RWPE2 (cell line): ENCODE measurements around the gene SUCO.

Source experiments
- ATAC-seq: fragments of 200-7000 bp; cut with Tn5 transposase; 3 replicates; pipeline ENCODE4 v1.9.1; 2021; ENCODE audit warnings: low read depth
- DNase-seq: peaks from one replicate; pipeline ENCODE4 v3.0.0-alpha.2; 2020; ENCODE audit warnings: low spot score
- H3K27ac ChIP-seq: fragments of 450-650 bp; 2 replicates; pipeline ENCODE4 v1.5.1; 2017; ENCODE audit warnings: mild to moderate bottlenecking; ENCODE audit not compliant: poor library complexity, severe bottlenecking
- H3K27me3 ChIP-seq: fragments of 250-450 bp; sonication (Bioruptor Pico); 2 replicates; pipeline ENCODE4 v1.5.1; 2021; ENCODE audit warnings: mild to moderate bottlenecking, moderate library complexity; ENCODE audit not compliant: insufficient read depth, poor library complexity, severe bottlenecking
- H3K36me3 ChIP-seq: fragments of 250-450 bp; sonication (Bioruptor Pico); 2 replicates; pipeline ENCODE4 v1.5.1; 2020; ENCODE audit warnings: low read depth, mild to moderate bottlenecking, moderate library complexity
- H3K4me1 ChIP-seq: fragments of 250-450 bp; sonication (Bioruptor Pico); 2 replicates; pipeline ENCODE4 v1.5.1; 2021; ENCODE audit warnings: mild to moderate bottlenecking, moderate library complexity; ENCODE audit not compliant: insufficient read depth, poor library complexity, severe bottlenecking
- H3K4me3 ChIP-seq: fragments of 250-450 bp; sonication (Bioruptor Pico); 2 replicates; pipeline ENCODE4 v1.5.1; 2021; ENCODE audit warnings: mild to moderate bottlenecking, moderate library complexity; ENCODE audit not compliant: severe bottlenecking
- H3K9me3 ChIP-seq: fragments of 250-450 bp; sonication (Bioruptor Pico); 2 replicates; pipeline ENCODE4 v1.5.1; 2021; ENCODE audit warnings: mild to moderate bottlenecking, moderate library complexity; ENCODE audit not compliant: severe bottlenecking
- TF ChIP-seq, protein P1 (sequence below): fragments of 450-650 bp; IDR thresholded peaks from one replicate; pipeline ENCODE4 v1.5.1; 2017; ENCODE audit warnings: mild to moderate bottlenecking, moderate library complexity; ENCODE audit not compliant: poor library complexity, severe bottlenecking

Gene SUCO

GRCh38 chr1:172513479-172513878 lies 19.5 kb upstream of the SUCO start:
- Histone ChIP-seq H3K9me3 (no peaks in the 10 kb centered on the region), H3K27me3 (no peaks in the 10 kb centered on the region), H3K36me3 (no peaks in the 10 kb centered on the region), H3K27ac (no peak overlapping the region), H3K4me1 (no peaks in the 10 kb centered on the region), H3K4me3 (no peak overlapping the region)
- DNase-seq (no peak), ATAC-seq (no peak)
- TF ChIP-seq, protein P1, sequence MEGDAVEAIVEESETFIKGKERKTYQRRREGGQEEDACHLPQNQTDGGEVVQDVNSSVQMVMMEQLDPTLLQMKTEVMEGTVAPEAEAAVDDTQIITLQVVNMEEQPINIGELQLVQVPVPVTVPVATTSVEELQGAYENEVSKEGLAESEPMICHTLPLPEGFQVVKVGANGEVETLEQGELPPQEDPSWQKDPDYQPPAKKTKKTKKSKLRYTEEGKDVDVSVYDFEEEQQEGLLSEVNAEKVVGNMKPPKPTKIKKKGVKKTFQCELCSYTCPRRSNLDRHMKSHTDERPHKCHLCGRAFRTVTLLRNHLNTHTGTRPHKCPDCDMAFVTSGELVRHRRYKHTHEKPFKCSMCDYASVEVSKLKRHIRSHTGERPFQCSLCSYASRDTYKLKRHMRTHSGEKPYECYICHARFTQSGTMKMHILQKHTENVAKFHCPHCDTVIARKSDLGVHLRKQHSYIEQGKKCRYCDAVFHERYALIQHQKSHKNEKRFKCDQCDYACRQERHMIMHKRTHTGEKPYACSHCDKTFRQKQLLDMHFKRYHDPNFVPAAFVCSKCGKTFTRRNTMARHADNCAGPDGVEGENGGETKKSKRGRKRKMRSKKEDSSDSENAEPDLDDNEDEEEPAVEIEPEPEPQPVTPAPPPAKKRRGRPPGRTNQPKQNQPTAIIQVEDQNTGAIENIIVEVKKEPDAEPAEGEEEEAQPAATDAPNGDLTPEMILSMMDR, result no peak

DNA sequence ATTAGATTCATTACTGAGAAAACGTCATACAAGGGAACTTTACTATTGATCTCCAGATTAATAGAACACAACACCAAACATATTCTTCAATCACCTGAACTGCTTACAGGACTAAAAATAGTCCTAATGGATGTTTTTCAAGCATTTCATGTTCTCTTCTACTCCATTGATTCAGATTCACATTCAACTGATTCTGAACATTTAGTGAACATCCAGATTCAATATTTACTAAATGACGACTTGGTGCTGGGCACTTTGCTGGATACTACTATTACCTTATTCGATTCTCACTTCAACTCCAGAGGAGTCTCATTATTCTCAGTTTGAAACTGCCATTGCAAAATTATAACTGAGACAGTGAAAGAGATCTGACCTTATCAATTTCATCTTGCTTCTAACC lies 18.8 kb upstream of the SUCO start:
- H3K36me3 ChIP-seq, result no peaks in the 10 kb centered on the region
- no peaks in the 10 kb centered on the region for H3K4me1 ChIP-seq
- no peak overlapping the region for H3K4me3 ChIP-seq
- no peak for ATAC-seq
- no peaks in the 10 kb centered on the region for H3K9me3 ChIP-seq
- no peaks in the 10 kb centered on the region for H3K27me3 ChIP-seq
- no peak for DNase-seq
- TF ChIP-seq, protein P1, result no peak
- no peak overlapping the region for H3K27ac ChIP-seq

DNA sequence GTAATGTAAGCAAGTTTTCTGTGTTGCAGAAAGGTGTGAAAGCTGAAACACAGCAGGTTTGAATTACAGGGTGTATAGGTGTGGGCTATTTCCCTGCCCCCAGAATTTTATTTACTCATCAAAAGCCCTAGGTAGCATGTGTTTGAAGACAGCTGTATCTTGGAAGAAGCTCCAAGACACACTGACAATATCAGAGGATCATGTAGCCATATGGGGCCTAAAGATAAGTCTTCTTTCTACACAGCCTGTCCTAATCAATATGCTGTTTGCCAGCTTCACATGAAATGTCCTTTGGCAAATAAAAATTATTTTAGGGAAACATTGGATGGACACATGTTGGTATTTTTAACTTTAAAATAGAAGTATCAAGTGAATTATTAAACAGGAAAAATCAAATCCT lies 17.5 kb upstream of the SUCO start:
- H3K27ac ChIP-seq, result no peak overlapping the region
- ATAC-seq, result no peak
- no peak for DNase-seq
- H3K4me3 ChIP-seq, result no peak overlapping the region
- H3K4me1 ChIP-seq, result no peaks in the 10 kb centered on the region
- H3K36me3 ChIP-seq, result no peaks in the 10 kb centered on the region
- TF ChIP-seq, protein P1, result no peak
- no peaks in the 10 kb centered on the region for H3K27me3 ChIP-seq
- H3K9me3 ChIP-seq, result no peaks in the 10 kb centered on the region

GRCh38 chr1:172515927-172516326 lies 17.0 kb upstream of the SUCO start:
- H3K27ac ChIP-seq, result no peak overlapping the region
- DNase-seq, result no peak
- TF ChIP-seq, protein P1, result no peak
- ATAC-seq, result no peak
- no peaks in the 10 kb centered on the region for H3K4me1 ChIP-seq
- H3K27me3 ChIP-seq, result no peaks in the 10 kb centered on the region
- H3K4me3 ChIP-seq, result no peak overlapping the region
- no peaks in the 10 kb centered on the region for H3K9me3 ChIP-seq
- no peaks in the 10 kb centered on the region for H3K36me3 ChIP-seq

DNA sequence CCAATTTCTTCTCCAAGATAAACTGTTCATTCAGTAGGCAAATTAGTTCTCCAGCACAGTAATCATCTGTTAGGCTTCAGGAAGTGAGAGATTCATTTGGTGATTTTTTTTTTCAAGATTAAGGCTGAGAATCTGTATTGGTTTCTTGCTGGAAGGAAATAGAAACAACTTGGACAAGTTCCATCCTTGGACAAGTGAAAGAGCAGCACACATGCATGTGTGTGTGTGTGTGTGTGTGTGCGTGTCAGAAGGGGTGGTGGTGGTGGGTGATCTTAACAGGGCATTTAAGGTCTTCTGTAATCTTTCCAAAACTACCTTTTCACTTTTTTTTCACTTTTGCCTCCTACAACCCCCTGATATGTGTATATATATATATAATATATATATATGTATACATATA lies 15.9 kb upstream of the SUCO start:
- TF ChIP-seq, protein P1, result no peak

More for the DNA sequence above, 15.9 kb upstream of the SUCO start:
- DNase-seq (no peak), ATAC-seq (no peak)
- no peak overlapping the region for H3K4me3 ChIP-seq
- H3K27ac ChIP-seq, result no peak overlapping the region
- H3K9me3 ChIP-seq, result peaks cover 2% of the 10 kb centered on the region
- H3K27me3 ChIP-seq, result no peaks in the 10 kb centered on the region
- no peaks in the 10 kb centered on the region for H3K36me3 ChIP-seq
- H3K4me1 ChIP-seq, result no peaks in the 10 kb centered on the region
